ENCODE data around the gene SAMD3.
"Not testable (repeated sequence)": the region's sequence is repeated elsewhere in the genome, so short reads cannot be mapped to it uniquely, and the experiment has no call there.

The SAMD3 gene

DNA sequence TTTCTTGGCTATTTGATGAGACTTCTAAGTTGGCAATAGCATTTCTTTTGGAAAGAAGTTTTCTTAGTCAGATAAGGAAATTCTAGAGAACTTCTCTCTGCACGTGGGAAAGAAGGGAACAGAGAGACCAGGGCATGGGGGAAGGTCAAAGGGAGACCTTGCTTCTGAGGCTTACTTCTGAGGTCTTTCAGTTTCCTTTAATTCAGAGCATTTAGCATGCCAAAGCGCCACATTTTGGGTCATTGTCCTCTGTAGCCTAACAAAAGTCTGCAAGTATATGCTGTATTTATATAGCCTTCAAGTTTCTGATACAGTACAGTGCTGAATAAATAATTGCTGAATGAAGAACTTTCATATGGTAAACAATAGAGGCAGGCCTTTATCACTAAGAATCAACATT lies 95.6 kb downstream of the SAMD3 start:
- no peak for DNase-seq

DNA sequence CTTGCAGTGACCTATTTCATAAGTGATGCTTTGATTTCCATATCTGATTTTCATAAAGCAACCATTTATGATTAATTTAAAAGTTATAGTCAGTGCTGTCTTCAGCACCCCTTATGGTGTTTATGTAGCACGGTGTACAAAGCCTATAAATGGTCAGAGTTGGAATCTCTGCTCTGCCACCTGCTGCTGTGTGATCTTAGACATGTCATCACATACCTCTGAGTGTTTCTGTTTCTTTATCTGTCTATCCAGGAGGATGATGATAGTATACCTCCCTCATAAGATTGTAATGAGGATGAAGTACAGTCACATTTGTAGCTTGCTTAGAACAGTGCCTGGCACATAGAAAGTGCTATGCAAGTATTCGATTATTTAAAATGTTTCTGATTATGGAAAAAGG lies 100.5 kb downstream of the SAMD3 start:
- DNase-seq: no peak

DNA sequence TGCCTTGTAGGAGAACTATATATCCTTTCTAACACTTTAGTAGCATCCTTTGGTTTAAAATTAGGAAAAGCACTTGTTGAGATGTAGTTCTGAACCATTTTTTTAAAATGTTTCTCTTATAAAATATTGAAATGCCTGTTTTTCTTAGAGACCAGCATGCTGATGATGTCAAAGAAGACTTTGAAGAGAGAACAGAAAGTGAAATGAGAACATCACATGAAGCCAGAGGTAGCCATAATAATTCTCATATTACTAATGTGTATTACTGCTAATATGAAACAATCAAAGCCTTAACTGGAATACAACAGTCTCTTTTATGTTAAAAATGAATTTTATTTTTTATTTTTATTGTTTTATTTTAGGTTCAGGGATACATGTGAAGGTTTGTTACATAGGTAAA lies 102.0 kb downstream of the SAMD3 start:
- peak in 1 of 2 donors; percentile 6 for DNase-seq

DNA sequence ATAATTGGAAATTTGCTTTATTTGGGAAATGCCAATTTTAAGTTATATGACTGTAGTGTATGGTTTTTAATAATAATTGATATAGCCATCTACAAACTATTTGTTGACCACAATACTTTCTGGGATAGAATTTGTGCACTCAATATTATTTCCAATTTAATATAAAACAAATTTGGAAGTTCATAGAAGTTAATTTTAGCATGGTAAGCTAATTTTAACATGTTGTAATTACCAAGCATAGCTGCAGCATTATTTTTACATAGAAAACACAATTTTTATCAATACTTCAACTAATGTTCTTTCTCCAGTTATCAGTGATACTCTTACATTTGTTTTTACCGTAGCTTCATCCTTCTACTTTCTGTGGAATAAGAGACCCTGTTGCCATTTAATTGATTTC lies 103.5 kb downstream of the SAMD3 start:
- DNase-seq: no peak

DNA sequence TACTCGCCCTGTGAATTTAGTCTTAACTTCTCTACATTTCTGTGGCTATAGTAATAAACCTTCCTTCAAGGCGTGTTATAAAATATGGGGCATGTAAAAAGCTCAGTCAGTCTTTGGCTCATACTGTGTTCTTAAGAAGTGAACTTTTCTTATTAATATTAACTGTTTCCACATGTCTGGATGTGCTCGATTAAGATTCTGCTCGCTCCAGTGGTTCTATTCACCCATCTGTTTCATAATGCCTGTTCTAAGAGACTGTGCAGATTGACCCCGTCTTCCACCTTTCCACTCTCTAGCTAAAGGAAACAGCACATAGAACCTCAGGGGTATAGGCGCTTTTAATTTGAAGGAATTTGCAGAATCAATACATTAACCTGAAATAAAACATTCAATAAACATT lies 104.5 kb downstream of the SAMD3 start:
- DNase-seq: no peak

DNA sequence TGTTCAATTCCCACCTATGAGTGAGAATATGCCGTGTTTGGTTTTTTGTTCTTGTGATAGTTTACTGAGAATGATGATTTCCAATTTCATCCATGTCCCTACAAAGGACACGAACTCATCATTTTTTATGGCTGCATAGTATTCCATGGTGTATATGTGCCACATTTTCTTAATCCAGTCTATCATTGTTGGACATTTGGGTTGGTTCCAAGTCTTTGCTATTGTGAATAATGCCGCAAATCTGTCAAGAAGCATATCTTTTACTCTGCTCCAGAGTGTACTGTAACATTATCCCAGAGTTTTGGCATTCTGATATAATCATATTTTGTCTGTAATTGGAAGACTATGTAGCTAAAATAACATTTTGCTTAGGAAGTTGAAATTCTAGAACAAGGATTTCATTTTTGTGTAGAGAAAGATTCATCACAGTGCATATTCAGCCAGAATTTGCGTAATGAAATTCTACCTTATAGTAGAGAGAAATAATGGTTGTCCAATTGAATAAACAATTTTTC lies 105.5 kb downstream of the SAMD3 start:
- not testable (repeated sequence) for DNase-seq

DNA sequence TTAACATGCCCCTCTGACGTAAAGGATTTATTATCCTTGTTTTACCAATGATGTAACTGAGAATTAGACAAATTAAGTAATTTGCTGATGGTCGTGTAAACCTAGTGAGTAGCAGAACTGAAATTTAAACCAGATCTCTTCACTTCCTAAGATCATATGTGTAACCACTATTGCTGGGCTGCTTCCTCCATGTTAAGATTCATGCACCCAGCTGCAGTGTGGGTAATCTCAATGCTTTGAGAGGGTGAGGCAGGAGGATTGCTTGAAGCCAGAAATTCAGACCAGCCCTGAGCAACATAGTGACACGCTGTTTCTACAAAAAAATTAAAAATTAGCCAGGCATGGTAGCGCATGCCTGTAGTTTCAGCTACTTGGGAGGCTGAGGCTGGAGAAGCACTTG lies 106.5 kb downstream of the SAMD3 start:
- DNase-seq: no peak

DNA sequence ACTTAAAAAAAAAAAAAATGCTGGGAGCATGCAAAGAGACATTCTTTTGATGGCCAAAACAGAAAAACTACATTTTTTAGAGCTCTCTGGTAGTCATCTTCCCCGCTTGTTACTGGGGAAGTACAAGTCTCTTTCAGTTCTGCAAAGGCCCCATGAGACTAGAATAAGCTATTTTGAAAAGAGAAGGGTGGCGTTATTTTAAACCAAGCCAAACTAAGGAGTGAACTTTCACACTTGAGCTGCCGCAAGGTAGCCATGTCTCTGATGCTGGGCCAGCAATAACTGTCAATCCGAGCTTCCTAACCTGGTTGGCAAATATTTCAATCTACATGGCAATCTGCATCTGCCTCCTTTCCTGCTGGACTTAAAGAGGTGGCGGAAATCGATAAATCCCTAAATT lies 107.7 kb downstream of the SAMD3 start:
- DNase-seq: no peak

DNA sequence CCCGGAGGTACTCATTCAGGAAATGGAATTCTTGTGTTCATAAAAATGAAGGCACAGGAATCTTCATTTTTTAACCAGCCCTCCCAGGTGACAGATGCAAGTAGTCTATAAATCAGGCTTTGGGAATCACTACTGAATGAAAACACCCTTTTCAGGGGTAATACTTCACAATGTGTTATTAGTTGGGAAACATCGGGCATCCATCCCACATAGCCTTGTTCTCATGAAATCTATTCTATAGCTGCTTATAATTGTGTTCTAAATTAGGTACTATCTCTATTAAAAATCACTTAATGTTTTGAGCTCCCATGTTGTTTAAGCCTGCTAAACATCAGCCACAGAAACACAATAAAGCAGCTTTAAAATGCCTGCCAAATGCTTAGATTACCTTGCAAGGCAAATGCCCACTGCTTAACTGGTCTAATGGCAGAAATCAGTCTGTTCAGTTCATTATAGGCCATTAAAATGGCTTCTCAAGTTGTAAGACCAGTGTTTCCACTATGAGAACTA lies 109.5 kb downstream of the SAMD3 start:
- DNase-seq: no peak

DNA sequence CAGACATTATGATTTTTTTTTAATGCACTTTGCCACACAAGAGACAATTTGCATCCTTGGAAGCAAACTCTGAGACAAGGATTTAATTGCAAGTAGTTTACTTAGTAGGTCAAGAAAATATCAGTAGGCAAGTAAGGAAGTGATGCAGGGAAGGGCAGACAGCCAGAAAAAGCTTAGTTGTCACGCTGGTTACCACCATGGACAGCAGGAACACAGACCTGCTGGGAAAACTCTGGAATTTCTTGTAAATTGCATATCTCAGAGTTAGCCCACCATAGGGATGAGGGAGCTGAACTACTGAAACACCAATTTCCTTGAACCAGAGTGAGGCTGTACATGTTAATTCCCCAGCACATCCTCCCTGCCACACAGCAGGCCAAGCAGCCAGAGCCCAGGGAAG lies 111.7 kb downstream of the SAMD3 start:
- DNase-seq: no peak

DNA sequence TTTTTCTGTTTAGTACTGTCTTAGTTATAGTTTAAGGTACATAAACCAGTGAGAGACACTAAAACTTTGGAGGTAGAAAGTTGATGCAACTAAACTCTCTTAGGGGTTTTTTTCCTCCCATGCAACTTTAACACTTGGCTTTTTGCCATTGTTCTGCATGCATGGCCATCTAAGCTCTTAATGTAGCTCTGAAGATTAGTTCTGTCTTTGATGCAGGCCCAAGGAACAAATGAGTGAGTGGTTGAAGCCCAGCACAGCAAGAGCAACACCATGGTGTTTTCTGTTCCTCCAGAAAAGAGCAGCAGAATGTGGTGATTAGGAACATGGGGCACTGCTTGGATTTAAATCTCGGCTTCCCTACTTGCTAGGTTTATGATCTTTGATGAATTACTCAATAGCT lies 115.0 kb downstream of the SAMD3 start:
- no peak for DNase-seq

DNA sequence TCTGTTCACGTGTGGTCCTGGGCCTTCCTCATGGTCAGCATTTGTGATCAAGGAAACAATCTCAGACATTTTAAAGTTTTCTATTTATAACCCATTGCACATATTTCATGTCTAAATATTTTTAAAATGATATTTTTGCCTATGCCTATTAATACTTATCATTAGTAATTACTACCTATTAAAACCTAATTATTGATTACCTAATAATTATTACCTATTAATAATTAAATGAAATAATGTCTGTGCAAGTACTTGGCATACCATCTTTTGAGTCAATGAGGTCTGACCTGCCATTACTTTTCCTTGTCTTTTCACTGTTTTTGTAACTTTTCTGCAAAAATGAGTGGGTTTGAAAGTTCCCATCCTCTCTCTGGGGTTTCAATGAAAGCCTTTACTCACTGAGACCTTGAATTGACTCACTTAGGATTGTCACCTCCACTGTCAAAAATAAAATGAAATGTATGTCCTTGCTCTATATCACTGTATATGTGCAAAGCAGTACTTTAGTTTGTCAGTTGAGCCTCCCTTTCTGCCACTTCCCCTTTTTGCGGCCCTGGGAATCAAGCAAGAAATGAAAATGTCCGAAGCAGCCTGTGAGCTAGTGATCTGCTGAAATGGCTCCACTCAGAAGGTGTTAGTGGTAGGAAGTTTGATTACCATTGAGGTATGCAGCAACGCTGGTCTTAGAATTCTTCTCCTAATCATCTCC lies 116.6 kb downstream of the SAMD3 start:
- peak in 1 of 2 donors; percentile 19 for DNase-seq

DNA sequence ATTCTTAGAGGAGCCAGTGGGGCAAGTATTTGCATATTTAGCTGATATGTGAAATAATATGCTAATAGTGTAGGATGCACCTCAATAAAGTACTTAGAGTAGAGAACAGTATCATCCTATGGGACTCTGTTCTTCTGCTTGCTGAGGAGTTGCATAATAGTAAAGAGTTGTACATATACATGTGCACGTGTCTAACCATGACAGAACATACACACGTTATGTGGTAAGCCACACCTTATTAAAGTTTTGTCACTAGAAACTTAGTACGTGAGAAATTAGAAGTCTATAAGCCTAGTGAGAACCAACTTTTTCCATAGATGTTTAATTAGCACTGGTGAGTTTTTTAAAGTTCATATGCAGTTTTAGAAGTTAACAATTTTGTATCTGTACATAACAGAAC lies 123.6 kb downstream of the SAMD3 start:
- DNase-seq: no peak

DNA sequence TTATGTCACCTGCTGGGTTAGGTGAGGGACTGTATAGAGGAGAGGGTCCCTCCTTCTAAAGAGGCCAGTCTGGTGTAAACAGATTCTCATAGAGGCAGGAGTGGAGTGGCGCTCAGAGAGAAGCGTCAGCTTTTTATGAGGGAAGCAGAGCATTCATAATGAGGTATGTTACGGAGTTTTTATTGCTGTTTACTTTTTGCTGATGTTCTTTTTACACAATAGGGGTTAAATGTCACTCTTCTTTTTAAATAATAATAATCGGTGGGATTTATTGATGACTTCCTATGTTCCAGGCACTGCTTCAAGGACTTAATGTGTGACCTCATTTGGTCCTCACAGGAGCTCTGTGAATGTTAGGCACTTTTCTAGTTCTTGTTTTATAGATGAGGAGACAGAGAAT lies 124.4 kb downstream of the SAMD3 start:
- no peak for DNase-seq
